GM12875 (cell line): ENCODE results near the gene GCNT2.
"Not testable (repeated sequence)": the region's sequence is repeated elsewhere in the genome, so short reads cannot be mapped to it uniquely, and the experiment has no call there.

Experiments used
- H3K4me3 ChIP-seq: one replicate; pipeline ENCODE4 v1.5.1; 2011; ENCODE audit warnings: low read depth, low read length, control low read depth
- CTCF ChIP-seq: IDR thresholded peaks from 2 replicates; pipeline ENCODE4 v1.5.1; 2011; ENCODE audit warnings: low read depth, mild to moderate bottlenecking, control low read depth, inconsistent platforms, low read length, moderate library complexity, borderline replicate concordance; ENCODE audit not compliant: insufficient read depth

Gene GCNT2

GRCh38 chr6:10597499-10598001 is 76.4 kb downstream of the GCNT2 start:
- no peak overlapping the region for H3K4me3 ChIP-seq
- TF ChIP-seq CTCF = no peak

GRCh38 chr6:10598084-10598960 is 77.2 kb downstream of the GCNT2 start:
- H3K4me3 ChIP-seq = no peak overlapping the region
- no peak for TF ChIP-seq CTCF

- no peak for TF ChIP-seq CTCF
- H3K4me3 ChIP-seq = no peak overlapping the region
These were observed 77.9 kb downstream of the GCNT2 start for GRCh38 chr6:10599046-10599445.

GRCh38 chr6:10600681-10601080 is 79.5 kb downstream of the GCNT2 start:
- not testable (repeated sequence) for H3K4me3 ChIP-seq

GRCh38 chr6:10603219-10603618 is 82.1 kb downstream of the GCNT2 start:
- TF ChIP-seq CTCF = no peak
- H3K4me3 ChIP-seq = no peak overlapping the region

- no peak overlapping the region for H3K4me3 ChIP-seq
- no peak for TF ChIP-seq CTCF
These were observed 87.9 kb downstream of the GCNT2 start for GRCh38 chr6:10609038-10609437.

GRCh38 chr6:10610289-10610688 is 89.1 kb downstream of the GCNT2 start:
- no peak for TF ChIP-seq CTCF
- no peak overlapping the region for H3K4me3 ChIP-seq
